ENCODE data around the gene CLC.
"Not testable (repeated sequence)": the region's sequence is repeated elsewhere in the genome, so short reads cannot be mapped to it uniquely, and the experiment has no call there.

The CLC gene

DNA sequence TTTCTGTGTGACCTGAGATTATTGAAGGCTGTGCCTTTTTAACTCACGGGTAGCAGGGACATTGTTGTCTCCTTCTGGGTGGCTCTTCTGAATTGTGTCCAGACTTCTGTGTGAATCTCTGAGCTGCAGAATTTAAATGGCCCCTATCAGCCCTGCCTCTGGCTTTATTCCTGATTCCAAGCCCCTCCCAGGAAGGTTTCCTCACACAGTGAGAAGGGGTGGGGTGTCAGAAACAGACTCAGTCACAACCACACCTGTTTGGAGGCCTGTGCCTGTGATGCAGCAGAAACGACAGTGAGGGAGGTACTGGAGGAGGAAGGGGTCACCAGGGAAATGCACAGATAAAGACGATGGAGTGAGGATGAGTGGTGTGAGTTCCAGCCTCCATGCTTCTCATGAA, at the start of gene CLC:
CLC (minus strand) TSS at position 139 of the 400 bp plus-strand sequence; CDS start at position 62, 77 bp downstream.
- DNase-seq (ENCODE audit: low read depth) = no peak

DNA sequence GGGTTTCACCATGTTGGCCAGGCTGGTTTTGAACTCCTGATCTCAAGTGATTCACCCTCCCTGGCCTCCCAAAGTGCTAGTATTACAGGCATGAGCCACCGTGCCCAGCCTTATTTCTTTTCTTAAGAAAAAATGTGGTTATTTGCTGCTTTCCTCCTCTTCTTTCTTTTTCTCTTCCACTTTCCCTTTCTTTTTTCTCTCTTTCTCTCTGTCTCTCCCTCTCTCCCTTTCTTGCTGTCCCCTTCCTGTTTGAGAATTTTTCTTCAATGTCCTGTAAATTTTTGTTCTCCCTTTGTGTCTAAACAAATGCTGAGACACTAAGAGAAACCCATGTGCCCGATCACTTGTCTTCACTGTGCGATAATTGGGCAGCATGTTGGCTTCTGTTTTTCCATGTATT, 43.1 kb upstream of the CLC start:
- no peak for DNase-seq (ENCODE audit: low read depth)

DNA sequence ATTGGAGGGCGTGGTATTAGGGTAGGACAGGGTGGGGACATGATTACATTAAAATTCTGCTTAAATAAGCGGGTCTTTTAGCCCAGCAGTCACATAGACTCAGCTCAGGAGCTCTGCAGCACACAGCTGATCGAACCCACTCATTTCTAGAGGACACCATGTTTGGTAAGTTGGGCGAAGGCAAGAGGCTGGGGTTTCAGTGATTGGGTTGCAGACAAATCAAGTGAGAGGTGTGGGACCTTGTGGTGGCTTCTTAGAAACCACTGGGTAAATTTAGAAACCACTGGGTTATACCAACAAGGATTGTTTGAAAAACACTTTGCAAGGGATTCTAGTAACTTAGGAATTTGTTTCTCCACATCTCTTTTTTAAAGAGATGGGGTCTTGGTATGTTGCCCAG, 40.9 kb upstream of the CLC start, which contains the start of gene LEUTX:
LEUTX (plus strand) TSS at position 92 of the 400 bp plus-strand sequence; CDS start at position 159, 67 bp downstream.
- DNase-seq (ENCODE audit: low read depth) = no peak

DNA sequence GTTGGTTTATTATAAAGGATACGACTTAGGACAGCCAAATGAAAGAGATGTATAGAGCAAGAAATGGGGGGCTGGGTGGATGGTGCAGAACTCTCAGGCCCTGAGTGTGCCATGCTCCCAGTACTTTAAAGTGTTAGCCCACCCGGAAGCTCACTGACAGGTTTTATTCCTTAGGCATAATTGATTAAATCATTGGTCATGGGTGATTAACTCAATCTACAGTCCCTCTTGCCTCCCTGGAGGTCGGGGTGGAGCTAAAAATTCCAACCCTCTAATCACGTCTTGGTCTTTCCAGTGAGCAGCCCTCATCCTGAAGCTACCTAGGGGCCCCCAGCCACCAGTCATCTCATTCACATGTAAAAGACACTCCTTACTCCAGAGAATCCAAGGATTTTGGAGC, 31.0 kb upstream of the CLC start:
- DNase-seq (ENCODE audit: low read depth) = no peak

DNA sequence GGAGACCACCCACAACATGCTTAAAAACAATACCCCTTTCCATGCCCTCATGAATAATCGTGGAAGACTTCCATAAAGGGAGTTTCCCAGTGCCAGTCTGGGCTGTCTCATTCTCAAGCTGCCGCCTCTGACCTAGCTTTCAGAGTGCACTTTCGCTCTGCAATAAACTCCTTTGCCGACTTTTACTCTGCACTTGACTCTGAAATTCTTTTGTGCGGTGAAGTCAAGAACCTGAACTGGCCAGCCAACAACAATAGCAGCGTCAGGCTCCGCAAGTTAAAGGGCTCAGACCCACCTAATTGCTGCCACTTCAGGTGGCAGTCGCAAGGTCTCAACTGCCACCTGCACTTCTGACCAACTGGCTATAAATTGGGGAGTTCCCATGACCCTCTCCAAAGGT, 30.5 kb upstream of the CLC start:
- no peak for DNase-seq (ENCODE audit: low read depth)

DNA sequence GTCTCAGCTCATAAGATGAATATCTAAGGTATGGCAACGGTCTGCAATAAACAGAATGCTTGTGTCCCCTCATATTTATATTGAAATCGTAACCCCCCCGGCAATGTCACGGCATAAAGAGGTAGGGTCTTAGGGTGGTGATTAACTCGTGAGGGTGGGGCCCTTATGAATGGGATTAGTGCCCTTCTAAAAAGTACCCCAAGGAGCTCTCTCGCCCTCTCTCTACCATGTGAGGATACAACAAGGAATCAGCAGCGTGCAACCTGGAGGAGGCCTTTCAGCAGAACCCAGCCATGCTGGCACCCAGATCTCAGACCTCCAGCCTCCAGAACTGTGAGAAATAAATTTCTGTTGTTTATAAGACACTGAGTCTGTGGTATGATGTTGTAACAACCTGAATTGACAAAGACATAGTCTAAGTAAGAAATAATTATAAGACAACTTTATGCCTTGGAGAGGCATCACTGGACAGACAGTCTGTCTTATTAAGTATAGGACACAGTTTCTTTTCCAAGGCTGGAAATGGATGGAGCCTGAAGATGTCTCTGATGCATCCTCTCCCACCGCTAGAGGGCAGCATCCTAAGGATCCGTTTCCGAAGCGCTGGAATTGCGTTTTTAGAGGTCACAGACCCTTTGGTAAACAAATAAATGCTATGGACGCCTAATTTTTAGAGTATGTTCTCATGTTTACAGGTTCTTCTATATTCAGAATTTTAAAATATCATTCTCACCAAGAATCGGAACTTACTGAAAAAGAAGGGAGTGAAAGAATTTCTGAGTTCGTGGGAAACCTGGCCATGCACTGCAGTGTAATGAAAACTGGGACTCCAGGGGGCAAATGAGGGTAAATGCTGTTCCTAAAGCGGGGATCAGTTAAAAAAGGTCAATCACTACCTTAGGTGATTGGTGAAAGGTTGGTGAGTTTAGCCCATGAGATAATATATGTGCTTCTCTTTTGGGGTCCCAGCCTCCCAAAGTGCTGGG, 27.6 kb upstream of the CLC start:
- DNase-seq (ENCODE audit: low read depth) = peak; percentile 21

DNA sequence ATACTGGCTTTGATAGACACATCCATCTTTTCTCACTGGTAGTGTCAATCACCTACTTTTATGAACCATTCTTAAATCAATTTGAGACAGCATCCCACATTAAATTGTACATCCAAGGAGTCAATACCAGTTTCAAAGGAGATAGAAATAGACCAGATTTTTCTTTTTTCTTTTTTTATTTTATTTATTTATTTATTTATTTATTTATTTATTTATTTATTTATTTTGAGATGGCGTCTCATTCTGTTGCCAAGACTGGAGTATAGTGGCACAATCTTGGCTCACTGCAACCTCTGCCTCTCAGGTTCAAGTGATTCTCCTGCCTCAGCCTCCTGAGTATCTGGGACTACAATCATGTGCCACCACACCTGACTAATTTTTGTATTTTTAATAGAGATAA, 24.0 kb upstream of the CLC start:
- not testable (repeated sequence) for DNase-seq (ENCODE audit: low read depth)

DNA sequence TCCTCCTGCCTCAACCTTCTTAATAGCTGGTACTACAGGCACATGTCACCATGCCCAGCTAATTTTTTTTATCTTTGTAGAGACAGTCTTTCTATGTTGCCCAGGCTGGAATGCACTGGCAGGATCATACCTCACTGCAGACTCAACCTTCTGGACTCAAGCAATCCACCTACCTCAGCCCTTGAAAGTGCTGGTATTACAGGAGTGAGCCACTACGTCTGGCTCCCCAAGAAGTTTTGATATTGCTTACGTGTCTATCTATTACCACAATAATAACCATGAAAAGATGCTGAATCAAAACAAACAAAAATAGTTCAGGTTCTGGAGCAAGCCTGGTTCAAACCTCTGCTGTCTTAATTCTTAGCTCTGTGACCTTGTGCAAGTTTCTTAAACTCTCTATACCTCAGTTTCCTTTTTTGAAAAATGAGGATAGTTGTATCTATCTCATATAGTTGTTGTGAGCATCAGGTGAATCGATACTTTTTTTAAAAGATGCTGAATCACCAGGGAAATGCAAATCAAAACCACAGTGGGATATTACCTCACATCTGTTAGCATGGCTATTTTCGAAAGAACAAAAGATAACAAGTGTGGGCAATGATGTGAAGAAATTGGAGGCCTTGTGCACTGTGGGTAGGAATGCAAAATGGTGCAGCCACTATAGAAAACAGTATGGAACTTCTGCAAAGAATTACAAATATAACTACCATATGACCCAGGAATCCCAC, 21.8 kb upstream of the CLC start:
- no peak for DNase-seq (ENCODE audit: low read depth)

DNA sequence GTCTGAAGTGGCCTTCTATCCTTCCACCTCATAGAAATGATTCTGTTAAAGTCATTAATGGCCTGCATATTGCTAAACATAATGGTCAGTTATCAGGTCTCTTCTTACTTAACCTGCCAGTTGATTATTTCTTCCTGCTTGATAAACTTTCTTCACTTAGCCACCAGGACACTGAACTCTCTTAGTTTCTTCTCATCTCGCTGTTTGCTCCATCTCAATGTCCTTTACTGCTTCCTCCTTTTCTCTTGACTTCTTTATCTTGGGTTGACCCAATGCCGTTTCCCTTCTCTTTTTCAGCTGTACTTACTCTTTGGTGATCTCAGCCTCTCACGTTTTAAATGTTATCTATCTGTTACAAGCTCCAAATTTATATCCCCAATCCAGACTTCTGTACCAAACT, 17.1 kb upstream of the CLC start:
- no peak for DNase-seq (ENCODE audit: low read depth)

DNA sequence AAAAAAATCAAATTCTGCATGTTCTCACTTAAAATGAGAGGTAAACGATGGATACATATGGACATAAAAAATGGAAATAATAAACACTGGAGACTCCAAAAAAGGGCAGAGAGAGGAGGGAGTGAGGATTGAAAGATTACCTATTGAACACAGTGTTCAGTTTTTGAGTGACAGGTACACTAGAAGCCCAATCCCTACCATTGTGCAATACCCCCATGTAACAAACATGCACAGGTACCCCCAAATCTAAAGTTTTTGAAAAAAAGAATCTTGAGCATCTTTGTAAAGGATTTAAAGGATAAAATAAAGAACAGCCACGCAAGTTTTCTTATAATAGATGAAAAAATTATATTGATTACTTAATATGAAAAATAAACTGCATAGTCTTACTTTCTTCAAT, 16.7 kb upstream of the CLC start:
- no peak for DNase-seq (ENCODE audit: low read depth)

DNA sequence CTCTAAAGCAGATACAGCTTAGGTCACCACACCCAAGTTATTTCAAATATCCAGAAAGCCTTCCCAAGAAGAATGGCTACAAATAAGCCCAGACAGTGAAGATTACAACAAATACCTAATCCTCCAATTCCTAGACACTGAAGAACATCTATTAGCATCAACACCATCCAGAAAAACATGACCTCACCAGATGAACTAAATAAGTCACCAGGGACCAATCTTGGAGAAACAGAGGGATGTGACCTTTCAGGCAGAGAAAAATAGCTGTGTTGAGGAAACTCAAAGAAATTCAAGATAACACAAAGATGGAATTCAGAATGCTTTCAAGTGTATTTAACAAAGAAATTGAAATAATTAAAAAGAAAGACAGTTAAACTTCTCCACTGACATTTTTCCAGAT, 15.0 kb upstream of the CLC start:
- no peak for DNase-seq (ENCODE audit: low read depth)

DNA sequence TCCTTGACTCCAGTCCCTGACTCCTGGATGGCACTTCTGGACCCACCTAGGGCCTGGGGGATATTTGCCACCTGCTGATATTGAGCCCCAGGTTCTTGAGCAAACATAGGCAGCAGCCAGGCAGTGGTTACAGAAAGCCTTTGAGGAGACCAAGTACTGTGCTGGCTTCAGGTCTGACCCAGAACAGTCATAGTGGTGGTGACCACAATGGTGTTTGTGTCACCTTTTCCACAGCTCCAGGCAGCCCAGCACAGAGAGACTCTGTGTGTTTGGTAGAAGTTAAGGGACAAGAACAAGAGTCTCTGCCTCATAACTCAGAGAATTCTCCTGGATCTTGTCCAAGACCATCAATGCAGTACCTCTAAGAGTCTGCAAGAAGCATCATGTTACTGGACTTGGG, 14.6 kb upstream of the CLC start:
- DNase-seq (ENCODE audit: low read depth) = no peak

DNA sequence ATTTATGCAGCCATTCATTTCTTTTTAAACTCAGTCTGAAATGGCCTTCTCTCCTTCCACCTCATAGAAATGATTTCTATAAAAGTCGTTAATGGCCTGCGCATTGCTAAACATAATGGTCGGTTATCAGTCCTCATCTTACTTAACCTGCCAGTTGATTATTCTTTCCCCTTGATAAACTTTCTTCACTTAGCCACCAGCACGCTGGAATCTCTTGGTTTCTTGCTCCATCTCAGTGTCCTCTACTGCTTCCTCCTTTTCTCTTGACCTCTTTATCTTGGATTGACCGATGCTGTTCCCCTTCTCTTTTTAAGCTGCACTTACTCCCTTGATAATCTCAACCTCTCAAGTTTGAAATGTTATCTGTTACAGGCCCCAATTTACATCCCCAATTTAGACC, 12.2 kb upstream of the CLC start:
- no peak for DNase-seq (ENCODE audit: low read depth)

DNA sequence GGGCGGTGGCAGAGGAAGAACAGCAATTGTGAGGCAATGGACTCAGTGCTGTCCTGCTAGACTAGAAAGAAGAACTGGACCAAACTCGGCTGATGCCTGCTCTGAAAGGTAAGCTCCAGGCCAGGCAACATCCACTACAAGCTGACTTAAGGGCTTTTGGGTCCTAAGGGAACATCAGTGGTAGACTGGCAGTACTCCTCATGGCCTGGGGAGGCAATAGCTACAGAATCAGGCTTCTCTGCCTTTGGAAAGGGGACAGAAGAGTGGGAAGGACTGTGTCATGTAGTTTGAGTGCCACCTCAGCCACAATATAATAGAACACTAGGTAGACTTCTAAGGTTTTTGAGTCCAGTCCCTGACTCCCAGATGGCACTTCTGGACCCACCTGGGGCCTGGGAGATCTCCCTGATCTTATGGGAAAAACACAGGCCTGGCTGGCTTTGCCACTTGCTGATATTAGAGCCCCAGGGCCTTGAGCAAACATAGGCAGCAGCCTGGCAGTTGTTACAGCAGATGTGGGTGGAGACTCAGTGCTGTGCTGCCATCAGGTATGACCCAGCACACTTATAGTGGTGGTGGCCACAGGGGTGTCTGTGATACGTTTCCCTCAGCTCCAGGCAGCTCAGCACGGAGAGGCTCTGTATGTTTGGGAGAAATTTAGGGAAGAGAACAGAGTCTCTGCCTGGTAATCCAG, 9.2 kb upstream of the CLC start:
- DNase-seq (ENCODE audit: low read depth) = no peak

DNA sequence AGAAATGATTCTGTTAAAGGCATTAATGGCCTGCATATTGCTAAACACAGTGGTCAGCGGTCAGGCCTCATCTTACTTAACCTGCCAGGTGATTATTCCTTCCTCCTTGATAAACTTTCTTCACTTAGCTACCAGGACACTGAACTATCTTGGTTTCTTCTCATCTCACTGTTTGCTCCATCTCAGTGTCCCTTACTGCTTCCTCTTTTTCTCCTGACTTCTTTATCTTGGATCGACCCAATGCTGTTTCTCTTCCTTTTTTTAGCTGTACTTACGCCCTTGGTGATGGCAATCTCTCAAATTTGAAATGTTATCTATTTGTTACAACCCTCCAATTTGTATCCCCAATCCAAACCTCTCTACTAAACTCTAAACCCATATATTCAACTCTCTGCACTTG, 7.8 kb upstream of the CLC start:
- no peak for DNase-seq (ENCODE audit: low read depth)

DNA sequence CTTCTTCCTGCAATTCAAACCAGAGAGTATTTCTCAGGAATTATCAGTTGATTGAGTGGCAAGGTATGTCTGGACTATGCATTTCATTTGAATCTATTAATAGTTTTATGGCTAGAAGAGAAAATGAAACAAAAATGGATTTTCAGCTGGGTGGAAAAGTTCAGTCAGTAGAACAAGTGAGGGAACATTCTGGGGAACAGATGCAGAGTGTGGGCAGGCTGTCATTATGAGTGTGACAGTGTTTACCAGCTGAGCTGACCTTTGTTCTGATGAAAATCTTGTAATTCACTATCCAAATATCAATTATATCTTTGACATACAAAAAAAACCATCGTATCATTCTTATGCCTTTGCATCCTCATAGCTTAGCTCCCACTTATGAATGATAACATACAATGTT, 2.6 kb upstream of the CLC start:
- DNase-seq (ENCODE audit: low read depth) = no peak

DNA sequence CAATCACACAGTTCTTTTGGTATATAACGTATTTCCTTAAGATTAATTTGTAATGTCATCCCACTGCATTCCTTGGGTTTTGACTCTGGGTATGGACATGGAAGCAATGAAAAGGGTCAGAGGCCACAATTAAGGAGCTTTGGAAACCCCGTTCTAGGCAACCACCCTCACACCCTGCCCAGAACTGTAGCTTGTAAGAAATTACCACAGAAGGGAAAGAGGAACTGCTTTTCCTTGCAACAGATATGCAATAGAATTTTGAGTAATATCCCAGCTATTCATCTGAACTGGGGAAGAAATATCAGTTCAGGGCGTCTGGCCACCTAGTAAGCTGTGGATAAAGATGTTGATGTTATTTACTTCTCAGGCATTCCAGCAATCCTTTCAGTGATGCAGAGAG, 985 bp upstream of the CLC start:
- no peak for DNase-seq (ENCODE audit: low read depth)

DNA sequence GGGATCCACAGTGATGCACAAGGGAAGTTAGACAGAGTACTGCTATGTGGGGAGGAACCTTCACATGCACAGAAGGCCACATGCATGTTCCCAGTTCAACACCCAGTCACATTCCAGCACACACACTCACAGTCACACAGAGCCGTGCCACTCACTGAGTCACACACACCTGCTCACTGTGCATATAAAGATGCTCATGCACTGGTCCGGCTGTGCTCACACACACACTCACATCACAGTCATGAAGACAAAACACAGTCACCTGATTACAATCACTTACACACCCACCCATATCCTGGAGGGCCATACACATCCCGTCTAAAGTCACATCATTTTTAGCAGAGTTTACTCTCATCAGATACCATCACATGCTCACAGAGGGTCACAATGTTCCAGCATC, 478 bp downstream of the CLC start:
- no peak for DNase-seq (ENCODE audit: low read depth)

DNA sequence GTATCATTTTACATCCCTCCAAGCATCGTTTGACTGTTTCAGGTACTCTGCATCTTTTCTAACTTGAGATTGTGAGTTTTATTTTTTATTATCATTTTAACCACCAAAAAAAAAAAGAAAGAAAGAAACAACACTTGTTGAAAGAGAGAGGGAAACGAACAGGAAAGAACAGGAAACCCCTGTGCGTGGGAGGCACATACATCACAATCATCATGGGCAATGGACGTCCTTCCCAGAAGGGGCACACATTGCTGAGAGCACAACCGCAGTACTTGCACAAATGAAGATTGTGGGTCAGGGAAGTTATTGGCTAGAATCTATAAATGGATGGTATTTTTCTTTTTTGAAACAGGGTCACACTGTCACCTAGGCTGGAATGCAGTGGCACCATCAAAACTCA, 1.7 kb downstream of the CLC start:
- DNase-seq (ENCODE audit: low read depth) = no peak

DNA sequence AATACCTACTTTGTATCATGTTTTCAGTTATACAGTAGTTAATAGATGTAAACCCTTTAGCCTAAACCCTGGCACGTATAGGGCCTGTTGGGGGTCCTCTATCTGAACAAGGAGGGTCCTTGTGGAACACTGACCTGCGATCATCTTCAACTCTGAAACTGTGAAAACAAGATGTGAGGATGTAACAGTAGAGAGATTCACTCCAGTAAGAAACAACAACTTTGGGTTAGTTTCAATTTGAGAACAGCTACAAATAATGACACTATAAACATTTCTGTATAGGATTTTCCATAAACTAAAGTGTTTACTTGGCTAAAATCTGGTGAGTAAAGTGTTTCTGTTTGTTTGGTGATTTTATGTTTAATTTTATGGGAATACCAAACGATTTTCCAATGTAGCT, 2.1 kb downstream of the CLC start:
- no peak for DNase-seq (ENCODE audit: low read depth)

DNA sequence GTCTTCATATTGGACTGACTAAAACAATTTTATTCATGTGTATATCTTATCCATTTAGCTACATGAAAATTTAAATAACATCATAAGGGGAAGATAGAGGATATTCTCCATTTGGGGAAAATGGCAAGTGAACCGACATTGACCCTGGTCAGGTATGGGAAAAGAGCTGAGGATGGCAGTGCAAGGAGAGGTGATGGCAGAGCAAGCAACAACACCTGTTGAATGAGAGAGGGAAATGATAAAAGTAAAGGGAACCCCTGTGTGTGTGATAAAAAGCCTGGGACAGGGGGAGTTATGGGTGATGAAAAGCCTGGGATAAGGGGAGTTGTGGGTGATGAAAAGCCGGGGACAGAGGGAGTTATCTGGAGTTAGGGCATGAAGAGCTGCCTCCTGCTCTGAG, 4.0 kb downstream of the CLC start:
- DNase-seq (ENCODE audit: low read depth) = no peak

DNA sequence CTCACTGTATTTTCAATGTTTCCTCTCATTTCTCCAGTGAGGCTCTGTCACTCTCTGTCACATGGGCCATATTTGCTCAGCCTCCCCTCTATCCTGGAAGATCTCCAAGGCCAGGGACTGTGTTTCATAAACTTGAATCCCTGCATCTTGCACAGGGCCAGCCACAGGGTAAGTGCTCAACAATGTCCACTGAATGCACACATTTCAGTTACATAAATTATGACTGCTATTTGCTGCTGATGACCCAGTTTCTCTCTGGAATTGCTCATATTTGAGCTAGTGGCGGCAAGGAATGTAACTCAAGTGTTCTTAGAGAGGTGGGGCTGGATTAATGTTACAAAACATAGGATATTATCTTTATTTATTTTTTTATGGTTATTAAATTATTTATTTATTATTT, 6.1 kb downstream of the CLC start:
- DNase-seq (ENCODE audit: low read depth) = no peak

DNA sequence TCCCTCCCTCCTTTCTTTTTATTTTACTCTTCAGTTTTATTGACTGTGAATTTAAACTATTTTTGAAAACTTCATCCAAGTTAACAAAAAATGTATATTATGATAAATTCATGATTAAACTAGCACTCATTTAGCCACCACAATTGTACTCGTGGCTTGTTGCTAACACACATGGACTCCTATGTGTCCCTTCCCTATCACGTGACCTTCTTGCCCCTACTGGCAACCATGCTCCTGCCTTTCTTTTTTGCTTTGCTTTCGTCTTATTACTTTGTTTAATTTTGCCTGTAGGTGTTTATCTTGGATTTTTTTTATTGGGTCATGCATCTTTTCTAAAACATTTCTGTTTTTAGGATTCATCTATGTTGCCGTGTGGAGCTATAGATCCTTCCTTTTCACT, 8.2 kb downstream of the CLC start:
- no peak for DNase-seq (ENCODE audit: low read depth)

Data from iris pigment epithelial cell (primary cell).